Mesothelial cell of epicardium (in vitro differentiated cells): ENCODE measurements around the gene HDAC7. TPM values are rescaled to one million over a fixed set of nuclear protein-coding genes. Genes with fewer than 3 reads are reported as not detected.
"Not testable (repeated sequence)": the region's sequence is repeated elsewhere in the genome, so short reads cannot be mapped to it uniquely, and the experiment has no call there.

Experiments
- DNase-seq, 2 experiments: peaks; one replicate each; pipeline ENCODE4 v3.0.0; 2021; ENCODE audit warnings: low spot score in 2 of 2; ENCODE audit not compliant: unreplicated experiment in 2 of 2
- H3K27ac Mint-ChIP-seq: 2 replicates; pipeline ENCODE4 v1.8.0; 2021; ENCODE audit warnings: mixed read lengths
- H3K27me3 Mint-ChIP-seq: 2 replicates; pipeline ENCODE4 v1.8.0; 2021; ENCODE audit warnings: low read depth, mixed read lengths
- H3K36me3 Mint-ChIP-seq: 2 replicates; pipeline ENCODE4 v1.8.0; 2021; ENCODE audit warnings: mixed read lengths
- H3K4me1 Mint-ChIP-seq: 2 replicates; pipeline ENCODE4 v1.8.0; 2021; ENCODE audit warnings: mixed read lengths
- H3K4me3 Mint-ChIP-seq: 2 replicates; pipeline ENCODE4 v1.8.0; 2021; ENCODE audit warnings: mild to moderate bottlenecking, moderate library complexity, mixed read lengths
- H3K9me3 Mint-ChIP-seq: 2 replicates; pipeline ENCODE4 v1.8.0; 2021; ENCODE audit warnings: mixed read lengths
- total RNA-seq: library from RNA; stranded (reverse); gene quantifications from 3 replicates; pipeline ENCODE4 v1.2.1, GENCODE V29; 2021
- TF ChIP-seq, protein P1 (sequence below): fragments of 200-600 bp; sonication (generic); IDR thresholded peaks from one replicate; pipeline ENCODE4 v1.5.0; 2021; ENCODE audit warnings: antibody characterized with exemption; ENCODE audit not compliant: unreplicated experiment

Gene HDAC7
- total RNA-seq, 1 donor from 2014 or later: 132 TPM

DNA sequence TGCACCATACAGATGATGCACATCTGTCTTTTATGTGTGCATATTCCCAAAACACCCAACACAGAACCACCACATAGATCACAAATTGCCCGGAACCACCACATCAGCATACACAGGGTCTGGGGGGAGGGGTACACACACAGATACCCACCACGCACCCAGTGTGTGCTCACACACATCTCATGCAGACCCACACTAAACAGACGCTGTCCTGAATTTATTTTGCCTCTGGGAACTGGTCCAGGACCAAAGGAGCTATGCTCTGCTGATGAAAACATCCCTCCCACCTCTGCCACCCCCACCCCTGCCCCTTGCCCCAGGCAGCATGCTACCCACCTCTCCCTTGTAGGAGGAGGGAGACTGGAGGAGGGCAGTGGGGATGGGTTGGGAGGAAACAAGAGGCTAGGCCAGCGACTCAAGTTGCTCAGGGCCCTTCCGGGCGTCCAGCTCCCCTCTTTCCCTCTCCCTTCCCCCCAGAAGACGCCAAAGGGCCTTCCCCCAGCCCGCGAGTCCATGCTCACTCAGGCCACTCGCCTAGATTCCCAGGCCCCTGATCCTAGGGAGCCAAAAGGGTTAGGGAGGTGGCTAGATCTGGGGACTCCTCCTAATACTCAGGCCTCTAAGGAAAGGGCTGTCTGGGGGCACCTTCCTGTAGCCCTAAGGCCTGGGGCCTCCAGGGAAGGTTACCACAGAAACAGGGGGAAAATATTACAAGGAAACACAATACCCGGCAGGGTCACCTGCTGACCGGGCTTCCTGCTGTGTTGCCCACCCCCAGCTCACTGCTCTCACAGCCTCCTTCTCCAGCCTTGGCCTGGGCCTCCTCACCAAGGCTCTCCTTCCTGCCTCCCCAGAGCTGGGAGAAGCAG is 3.1 kb downstream of the HDAC7 start:
- no peak for DNase-seq
- Mint-ChIP-seq H3K27me3 (no peaks in the 10 kb centered on the region), H3K27ac (peak overlapping the region; percentile 94), H3K4me3 (peak overlapping the region; percentile 80), H3K9me3 (no peaks in the 10 kb centered on the region), H3K4me1 (peaks cover 69% of the 10 kb centered on the region), H3K36me3 (no peaks in the 10 kb centered on the region)
- TF ChIP-seq, protein P1, sequence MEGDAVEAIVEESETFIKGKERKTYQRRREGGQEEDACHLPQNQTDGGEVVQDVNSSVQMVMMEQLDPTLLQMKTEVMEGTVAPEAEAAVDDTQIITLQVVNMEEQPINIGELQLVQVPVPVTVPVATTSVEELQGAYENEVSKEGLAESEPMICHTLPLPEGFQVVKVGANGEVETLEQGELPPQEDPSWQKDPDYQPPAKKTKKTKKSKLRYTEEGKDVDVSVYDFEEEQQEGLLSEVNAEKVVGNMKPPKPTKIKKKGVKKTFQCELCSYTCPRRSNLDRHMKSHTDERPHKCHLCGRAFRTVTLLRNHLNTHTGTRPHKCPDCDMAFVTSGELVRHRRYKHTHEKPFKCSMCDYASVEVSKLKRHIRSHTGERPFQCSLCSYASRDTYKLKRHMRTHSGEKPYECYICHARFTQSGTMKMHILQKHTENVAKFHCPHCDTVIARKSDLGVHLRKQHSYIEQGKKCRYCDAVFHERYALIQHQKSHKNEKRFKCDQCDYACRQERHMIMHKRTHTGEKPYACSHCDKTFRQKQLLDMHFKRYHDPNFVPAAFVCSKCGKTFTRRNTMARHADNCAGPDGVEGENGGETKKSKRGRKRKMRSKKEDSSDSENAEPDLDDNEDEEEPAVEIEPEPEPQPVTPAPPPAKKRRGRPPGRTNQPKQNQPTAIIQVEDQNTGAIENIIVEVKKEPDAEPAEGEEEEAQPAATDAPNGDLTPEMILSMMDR: no peak

DNA sequence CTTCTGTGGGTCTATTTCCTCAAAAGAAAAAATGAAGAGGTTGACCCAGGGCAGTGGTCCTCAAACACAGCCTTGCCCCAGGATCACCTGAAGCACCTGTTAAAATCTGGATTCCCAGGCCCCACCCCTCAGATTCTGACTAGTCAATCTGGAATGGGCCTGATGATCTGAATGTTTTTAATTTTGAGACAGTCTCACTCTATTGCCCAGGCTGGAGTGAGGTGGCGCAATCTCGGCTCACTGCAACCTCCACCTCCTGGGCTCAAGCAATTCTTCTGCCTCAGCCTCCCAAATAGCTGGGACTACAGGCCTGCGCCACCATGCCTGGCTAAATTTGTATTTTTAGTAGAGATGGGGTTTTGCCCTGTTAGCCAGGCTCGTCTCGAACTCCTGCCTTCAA is 4.3 kb downstream of the HDAC7 start:
- Mint-ChIP-seq H3K27ac (peak overlapping the region; percentile 66), H3K4me1 (peaks cover 69% of the 10 kb centered on the region)
- H3K4me3 Mint-ChIP-seq, H3K9me3 Mint-ChIP-seq, H3K36me3 Mint-ChIP-seq, H3K27me3 Mint-ChIP-seq, DNase-seq: not testable (repeated sequence)

DNA sequence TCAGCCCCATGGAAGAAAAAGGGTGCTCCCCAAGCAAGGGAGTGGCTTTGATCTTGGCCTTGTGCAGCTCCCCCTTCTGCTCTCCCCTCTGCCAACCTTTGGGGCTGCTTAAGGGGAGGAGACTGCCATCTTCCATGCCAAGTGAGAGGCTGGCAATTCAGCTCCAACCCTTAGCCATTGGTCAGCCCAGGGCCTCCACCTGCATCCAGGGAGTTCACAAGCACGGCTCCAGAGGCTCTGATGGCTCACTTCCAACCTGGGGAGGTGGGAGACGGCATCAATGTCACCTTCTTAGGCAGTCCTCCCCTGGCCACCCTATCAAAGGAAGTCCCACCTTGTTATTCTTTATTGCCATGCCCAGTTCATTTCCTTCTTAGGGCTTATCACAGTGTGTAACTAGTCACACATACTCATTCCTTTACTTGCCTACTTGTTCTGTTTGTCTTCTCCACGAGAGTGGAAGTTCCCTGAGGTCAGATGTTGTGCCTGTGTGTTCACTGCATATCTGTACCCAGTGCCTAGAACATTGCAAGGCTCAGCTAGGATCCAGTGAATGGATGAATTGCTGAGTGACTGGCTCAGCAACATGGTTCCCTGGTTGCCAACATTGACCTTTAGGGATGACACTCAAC is 5.0 kb downstream of the HDAC7 start:
- Mint-ChIP-seq H3K4me3 (no peak overlapping the region), H3K4me1 (peaks cover 67% of the 10 kb centered on the region), H3K36me3 (peaks cover 2% of the 10 kb centered on the region), H3K9me3 (no peaks in the 10 kb centered on the region), H3K27me3 (no peaks in the 10 kb centered on the region), H3K27ac (peak overlapping the region; percentile 97)
- no peak for DNase-seq
- TF ChIP-seq, protein P1: no peak

DNA sequence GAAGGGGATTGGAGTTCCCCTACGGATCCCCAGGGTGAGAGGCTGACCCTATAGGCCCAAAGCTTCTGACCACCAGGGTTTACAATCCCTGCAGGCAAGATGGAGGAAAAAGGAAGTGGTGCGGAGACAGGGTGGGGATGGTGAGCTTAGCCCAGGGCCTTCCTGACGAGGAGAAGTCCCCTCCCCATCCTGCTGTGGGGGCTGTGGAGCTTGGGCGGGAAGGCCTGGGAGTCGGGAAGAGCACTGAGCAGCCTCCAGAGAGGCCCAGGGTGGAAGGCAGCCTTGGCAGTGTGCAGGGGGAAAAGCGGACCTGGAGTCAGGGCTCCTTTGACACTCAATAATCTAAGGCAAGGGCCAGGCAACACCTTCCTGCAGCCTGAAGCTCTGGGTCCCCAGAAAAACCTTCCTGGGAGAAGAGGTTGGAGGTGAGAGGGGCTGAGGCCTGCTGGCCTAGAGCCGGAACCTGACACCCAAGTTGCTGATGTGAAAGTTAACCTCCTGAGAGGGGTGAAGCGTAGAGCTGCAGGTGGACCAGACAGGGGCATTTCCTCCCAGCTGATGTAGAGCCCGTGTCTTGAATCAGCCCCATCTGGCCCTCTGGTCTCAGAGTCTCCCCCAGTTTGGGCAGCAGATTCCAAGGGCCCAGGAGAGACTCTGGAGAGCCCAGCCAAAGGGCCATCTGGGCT is 6.0 kb downstream of the HDAC7 start:
- H3K9me3 Mint-ChIP-seq: no peaks in the 10 kb centered on the region
- TF ChIP-seq, protein P1: no peak
- H3K4me3 Mint-ChIP-seq: peak overlapping the region; percentile 51
- peaks cover 2% of the 10 kb centered on the region for H3K36me3 Mint-ChIP-seq
- no peaks in the 10 kb centered on the region for H3K27me3 Mint-ChIP-seq
- peaks cover 73% of the 10 kb centered on the region for H3K4me1 Mint-ChIP-seq
- peak overlapping the region; percentile 97 for H3K27ac Mint-ChIP-seq
- no peak for DNase-seq

DNA sequence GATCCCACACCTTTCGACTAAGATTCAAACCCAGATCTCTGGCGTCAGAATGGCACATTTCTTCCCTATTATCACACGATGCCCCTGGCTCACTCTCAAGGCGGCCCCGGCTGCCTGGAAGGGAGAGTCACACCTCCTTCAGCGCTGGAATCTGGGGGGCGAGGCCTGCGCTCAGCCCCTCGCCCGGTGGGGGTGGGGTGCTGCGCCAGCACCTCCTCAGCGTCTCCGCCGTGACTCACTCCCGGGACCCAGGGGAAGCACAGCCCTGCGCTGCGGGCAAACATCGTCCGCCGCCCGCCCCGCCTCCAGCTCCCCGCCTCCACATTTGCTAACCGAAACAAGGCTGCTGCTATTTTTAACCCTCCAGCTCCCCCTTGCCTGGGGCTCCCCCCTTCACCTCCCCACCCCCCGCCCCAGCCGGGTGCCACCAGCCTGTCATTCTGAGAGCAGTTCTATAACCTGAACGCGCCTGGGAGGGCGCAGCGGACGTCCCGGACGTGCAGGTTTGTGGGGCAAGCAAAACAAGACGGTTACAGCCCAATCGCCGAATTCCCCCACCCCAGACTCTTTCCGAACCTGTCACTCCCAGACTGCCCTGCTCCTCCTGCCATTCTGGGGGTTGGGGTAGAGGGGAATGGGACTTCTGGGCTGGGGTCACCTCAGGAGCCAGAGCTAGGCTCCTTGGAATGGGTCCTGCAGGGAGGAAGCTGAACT is 6.7 kb downstream of the HDAC7 start:
- peaks cover 2% of the 10 kb centered on the region for H3K36me3 Mint-ChIP-seq
- H3K27me3 Mint-ChIP-seq: no peaks in the 10 kb centered on the region
- peak; percentile 71 to 84 for DNase-seq
- peak overlapping the region; percentile 97 for H3K27ac Mint-ChIP-seq
- peak overlapping the region; percentile 51 for H3K4me3 Mint-ChIP-seq
- H3K9me3 Mint-ChIP-seq: no peaks in the 10 kb centered on the region
- TF ChIP-seq, protein P1: no peak
- H3K4me1 Mint-ChIP-seq: peaks cover 73% of the 10 kb centered on the region
